ENCODE results near the gene PTPRN2.

The PTPRN2 gene

GRCh38 chr7:158263964-158264748, 323.5 kb downstream of the PTPRN2 start:
- DNase-seq (ENCODE audit: low read depth, low spot score): no peak
- ChIA-PET CTCF (no interaction called here), POLR2A (no interaction called here)
- TF ChIP-seq CTCF (IDR thresholded peaks at IDR 0.05; ENCODE audit: insufficient read depth, low read length, missing control alignments): no peak
- H3K4me3 ChIP-seq (ENCODE audit: low read depth, low read length): no peak overlapping the region

- CTCF ChIA-PET: no interaction called here
- no peak for DNase-seq (ENCODE audit: low read depth, low spot score)
- POLR2A ChIA-PET: no interaction called here
- no peak overlapping the region for H3K4me3 ChIP-seq (ENCODE audit: low read depth, low read length)
- no peak for TF ChIP-seq CTCF (IDR thresholded peaks at IDR 0.05; ENCODE audit: insufficient read depth, low read length, missing control alignments)
These were observed 324.3 kb downstream of the PTPRN2 start for GRCh38 chr7:158263110-158263963.

- no peak for TF ChIP-seq CTCF (IDR thresholded peaks at IDR 0.05; ENCODE audit: insufficient read depth, low read length, missing control alignments)
- ChIA-PET CTCF (no interaction called here), POLR2A (no interaction called here)
- DNase-seq (ENCODE audit: low read depth, low spot score): no peak
- H3K4me3 ChIP-seq (ENCODE audit: low read depth, low read length): no peak overlapping the region
These were observed 325.1 kb downstream of the PTPRN2 start for GRCh38 chr7:158262284-158263109.

GRCh38 chr7:158261362-158262235, 326.0 kb downstream of the PTPRN2 start:
- TF ChIP-seq CTCF (IDR thresholded peaks at IDR 0.05; ENCODE audit: insufficient read depth, low read length, missing control alignments): no peak
- ChIA-PET CTCF (no interaction called here), POLR2A (no interaction called here)
- H3K4me3 ChIP-seq (ENCODE audit: low read depth, low read length): no peak overlapping the region
- no peak for DNase-seq (ENCODE audit: low read depth, low spot score)

GRCh38 chr7:158260567-158261361, 326.9 kb downstream of the PTPRN2 start:
- no peak for DNase-seq (ENCODE audit: low read depth, low spot score)
- POLR2A ChIA-PET: no interaction called here
- CTCF ChIA-PET: no interaction called here
- TF ChIP-seq CTCF (IDR thresholded peaks at IDR 0.05; ENCODE audit: insufficient read depth, low read length, missing control alignments): no peak
- no peak overlapping the region for H3K4me3 ChIP-seq (ENCODE audit: low read depth, low read length)

Measured in AG04449 (cell line).